Stimulated activated CD8-positive, alpha-beta memory T cell treated with anti-CD3 and anti-CD28 coated beads, Interleukin-12 subunit alpha, Interleukin-12 subunit beta, amount 100 ng/mL, for 1 hour (primary cell): ENCODE measurements around the gene SDE2.
A peak's percentile ranks its signal among the peaks of the same experiment; 100 is the strongest.
"Not testable (repeated sequence)": the region's sequence is repeated elsewhere in the genome, so short reads cannot be mapped to it uniquely, and the experiment has no call there.

Source experiments
- DNase-seq: peaks from one replicate; pipeline ENCODE4 v3.0.0-alpha.2; 2020; ENCODE audit warnings: low read depth

The SDE2 gene

GRCh38 chr1:225975146-225975545 is 24.0 kb downstream of the SDE2 start:
- DNase-seq: not testable (repeated sequence)

GRCh38 chr1:225974454-225974853 is 24.7 kb downstream of the SDE2 start:
- DNase-seq: no peak

- DNase-seq: no peak
These were observed 26.0 kb downstream of the SDE2 start for GRCh38 chr1:225973158-225973557.

- DNase-seq: no peak
These were observed 26.6 kb downstream of the SDE2 start for GRCh38 chr1:225972344-225973152.

- DNase-seq: not testable (repeated sequence)
These were observed 28.5 kb downstream of the SDE2 start for GRCh38 chr1:225970592-225971157.

GRCh38 chr1:225969751-225970150 is 29.4 kb downstream of the SDE2 start:
- DNase-seq: not testable (repeated sequence)

GRCh38 chr1:225965231-225965630 is 33.9 kb downstream of the SDE2 start:
- no peak for DNase-seq

GRCh38 chr1:225963735-225964530 is 35.2 kb downstream of the SDE2 start:
- no peak for DNase-seq

GRCh38 chr1:225962440-225962975 is 36.6 kb downstream of the SDE2 start:
- DNase-seq: peak; percentile 46

GRCh38 chr1:225961659-225962439 is 37.3 kb downstream of the SDE2 start:
- no peak for DNase-seq

GRCh38 chr1:225958041-225958440 is 41.1 kb downstream of the SDE2 start:
- no peak for DNase-seq

- DNase-seq: no peak
These were observed 44.4 kb downstream of the SDE2 start for GRCh38 chr1:225954753-225955152.

- DNase-seq: no peak
These were observed 45.8 kb downstream of the SDE2 start for GRCh38 chr1:225953315-225953714.

- no peak for DNase-seq
These were observed 48.1 kb downstream of the SDE2 start for GRCh38 chr1:225950905-225951497.

GRCh38 chr1:225949041-225949440 is 50.1 kb downstream of the SDE2 start:
- no peak for DNase-seq

- DNase-seq: no peak
These were observed 52.3 kb downstream of the SDE2 start for GRCh38 chr1:225946803-225947202.

- no peak for DNase-seq
These were observed 53.0 kb downstream of the SDE2 start for GRCh38 chr1:225946082-225946620.

GRCh38 chr1:225945564-225945963 is 53.6 kb downstream of the SDE2 start:
- no peak for DNase-seq

GRCh38 chr1:225944951-225945350 is 54.2 kb downstream of the SDE2 start:
- DNase-seq: no peak

- no peak for DNase-seq
These were observed 54.8 kb downstream of the SDE2 start for GRCh38 chr1:225944387-225944786.

GRCh38 chr1:225943582-225943981 is 55.6 kb downstream of the SDE2 start:
- no peak for DNase-seq
